HG03025 (cell line): ENCODE data around the gene OR8D2.
"Not testable (repeated sequence)": the region's sequence is repeated elsewhere in the genome, so short reads cannot be mapped to it uniquely, and the experiment has no call there.

Experiments
- ATAC-seq: cut with Tn5 transposase; IDR thresholded peaks from one replicate; pipeline ENCODE4 v1.9.1; 2021; ENCODE audit warnings: mild to moderate bottlenecking, moderate library complexity; ENCODE audit not compliant: unreplicated experiment, low FRiP score

Gene OR8D2

GRCh38 chr11:124294687-124295086 lies 25.3 kb downstream of the OR8D2 start:
- no peak for ATAC-seq

- ATAC-seq = no peak
Measured at GRCh38 chr11:124285610-124286344, 34.2 kb downstream of the OR8D2 start.

GRCh38 chr11:124278261-124278660 lies 41.7 kb downstream of the OR8D2 start:
- ATAC-seq = no peak

GRCh38 chr11:124277804-124278203 lies 42.2 kb downstream of the OR8D2 start:
- ATAC-seq = no peak

GRCh38 chr11:124277207-124277606 lies 42.8 kb downstream of the OR8D2 start:
- ATAC-seq = no peak

GRCh38 chr11:124276081-124276480 lies 43.9 kb downstream of the OR8D2 start:
- ATAC-seq = no peak

GRCh38 chr11:124274000-124274399 lies 46.0 kb downstream of the OR8D2 start:
- no peak for ATAC-seq

GRCh38 chr11:124270886-124271285 lies 49.1 kb downstream of the OR8D2 start:
- not testable (repeated sequence) for ATAC-seq
